IPS-NIHi7 (cell line): Measurements from ENCODE around the gene DDIT3.

Experiments used
- DNase-seq: peaks from one replicate; pipeline ENCODE4 v3.0.0; 2012; ENCODE audit warnings: mixed read lengths; ENCODE audit errors: extremely low spot score

Gene DDIT3

GRCh38 chr12:57485695-57486094, 34.6 kb downstream of the DDIT3 start:
- DNase-seq = no peak

GRCh38 chr12:57483466-57483865, 36.8 kb downstream of the DDIT3 start:
- DNase-seq = no peak

- DNase-seq = no peak
Observed at GRCh38 chr12:57481671-57482070, 38.6 kb downstream of the DDIT3 start.

GRCh38 chr12:57479376-57480115, 40.8 kb downstream of the DDIT3 start, which contains the start of gene ARHGAP9:
ARHGAP9 (minus strand) TSS chr12:57479866; CDS start chr12:57479406, 460 bp downstream.
- no peak for DNase-seq

GRCh38 chr12:57479043-57479375, 41.3 kb downstream of the DDIT3 start:
- no peak for DNase-seq

- no peak for DNase-seq
Observed at GRCh38 chr12:57477710-57478681, 42.3 kb downstream of the DDIT3 start.

GRCh38 chr12:57476993-57477709, 43.2 kb downstream of the DDIT3 start:
- no peak for DNase-seq

GRCh38 chr12:57476162-57476992, 43.9 kb downstream of the DDIT3 start:
- peak; percentile 56 for DNase-seq

- DNase-seq = peak; percentile 55
Observed at GRCh38 chr12:57475271-57476161, 44.8 kb downstream of the DDIT3 start.

- DNase-seq = no peak
Observed at GRCh38 chr12:57474862-57475261, 45.5 kb downstream of the DDIT3 start.

GRCh38 chr12:57474430-57474829, 45.9 kb downstream of the DDIT3 start:
- DNase-seq = no peak

- DNase-seq = no peak
Observed at GRCh38 chr12:57473886-57474285, 46.4 kb downstream of the DDIT3 start.

GRCh38 chr12:57473392-57473791, 46.9 kb downstream of the DDIT3 start:
- no peak for DNase-seq

- no peak for DNase-seq
Observed at GRCh38 chr12:57472391-57472790, 47.9 kb downstream of the DDIT3 start.

- DNase-seq = no peak
Observed at GRCh38 chr12:57471661-57472060, 48.7 kb downstream of the DDIT3 start.

- DNase-seq = no peak
Observed at GRCh38 chr12:57470970-57471656, 49.2 kb downstream of the DDIT3 start.

- DNase-seq = no peak
Observed at GRCh38 chr12:57470286-57470969, 49.9 kb downstream of the DDIT3 start.

GRCh38 chr12:57469296-57470164, 50.8 kb downstream of the DDIT3 start:
- DNase-seq = no peak
